Transverse colon (tissue), 4 donors: ENCODE results near the gene PTPRF. TPM values are rescaled to one million over a fixed set of nuclear protein-coding genes. Genes with fewer than 3 reads are reported as not detected.
A peak's percentile ranks its signal among the peaks of the same experiment; 100 is the strongest.

Experiments
- DNase-seq: peaks from one replicate; pipeline ENCODE4 v3.0.0-alpha.2; 2019
- H3K27ac ChIP-seq, 4 donors: fragments of 200-600 bp; sonication (generic); 2 replicates each; pipeline ENCODE4 v1.5.1; 2016 to 2018; ENCODE audit warnings: inconsistent platforms in 4 of 4
- H3K27me3 ChIP-seq: fragments of 200-600 bp; sonication (generic); 2 replicates; pipeline ENCODE4 v1.5.1; 2017; ENCODE audit warnings: inconsistent platforms
- H3K36me3 ChIP-seq, 4 donors: fragments of 200-600 bp; sonication (generic); 2 replicates each; pipeline ENCODE4 v1.5.1; 2017 to 2019; ENCODE audit warnings: inconsistent platforms in 4 of 4
- H3K4me1 ChIP-seq, 4 donors: fragments of 200-600 bp; sonication (generic); 2 replicates each; pipeline ENCODE4 v1.5.1; 2017 to 2020; ENCODE audit warnings: inconsistent platforms in 4 of 4
- H3K4me3 ChIP-seq, 4 donors: fragments of 200-600 bp; sonication (generic); 1 replicate in 1 of 4; 2 replicates in 3 of 4; pipeline versions ENCODE4 v1.5.1 to v1.6.1; 2017 to 2019; ENCODE audit warnings: inconsistent platforms in 4 of 4
- H3K9me3 ChIP-seq, 2 donors: fragments of 200-600 bp; sonication (generic); 2 replicates each; pipeline ENCODE4 v1.5.1; 2017 to 2019; ENCODE audit warnings: inconsistent platforms in 2 of 2
- EP300 ChIP-seq: sonication (generic); formaldehyde crosslinking; IDR thresholded peaks from one replicate; pipeline ENCODE4 v1.6.1; 2017; ENCODE audit warnings: antibody characterized with exemption, low read depth
- POLR2A ChIP-seq: fragments of 450-650 bp; IDR thresholded peaks from one replicate; pipeline ENCODE4 v1.6.1; 2016; ENCODE audit warnings: antibody characterized with exemption, mild to moderate bottlenecking, moderate library complexity
- POLR2AphosphoS5 ChIP-seq, 3 donors: sonication (generic); formaldehyde crosslinking; IDR thresholded peaks; one replicate each; pipeline ENCODE4 v1.6.1; 2016; ENCODE audit warnings: antibody characterized with exemption in 3 of 3
- WGBS, 2 donors: methylation state at CpG; one replicate each; pipeline ENCODE4 v1.1.5; 2018; ENCODE audit warnings: low coverage in 1 of 2; 5-methylcytosine and 5-hydroxymethylcytosine counted together
- in situ Hi-C, 4 donors: fragments of 200-750 bp; cut with MboI; loops; one replicate each; pipeline versions ENCODE4 v1.15.0 to v1.15.1; 2017; ENCODE audit warnings: low sequenced_read_pairs in 3 of 4, low pct_ligation_motif_present in 1 of 4, low pct_unique_long_range_greater_than_20kb in 1 of 4
- intact Hi-C: fragments of 100-400 bp; cut with DNase I; formaldehyde crosslinking; loops from one replicate; pipeline ENCODE4 v1.15.1; 2023; ENCODE audit warnings: low total_unique reads
- total RNA-seq, 4 donors: library from RNA; depleted of rRNA; stranded (reverse); fragments of >200 nt; gene quantifications; one replicate each; pipeline ENCODE4 v1.1.0, GENCODE V29; 2016
- TF ChIP-seq, protein P1 (sequence below), 5 experiments: fragments of 200-600 bp in 3 of 5; fragments of 450-650 bp in 2 of 5; sonication (generic) in 3 of 5; IDR thresholded peaks; 1 replicate in 2 of 5; 2 replicates in 3 of 5; pipeline ENCODE4 v1.5.1; 2016 to 2017; ENCODE audit warnings: antibody characterized with exemption in 5 of 5, inconsistent platforms in 3 of 5, mild to moderate bottlenecking in 2 of 5, moderate library complexity in 1 of 5

Gene PTPRF
- total RNA-seq, 4 donors from 2014 or later = 278 to 549 (median 404) TPM

- H3K4me3 ChIP-seq = no peak overlapping the region
- TF ChIP-seq, protein P1, sequence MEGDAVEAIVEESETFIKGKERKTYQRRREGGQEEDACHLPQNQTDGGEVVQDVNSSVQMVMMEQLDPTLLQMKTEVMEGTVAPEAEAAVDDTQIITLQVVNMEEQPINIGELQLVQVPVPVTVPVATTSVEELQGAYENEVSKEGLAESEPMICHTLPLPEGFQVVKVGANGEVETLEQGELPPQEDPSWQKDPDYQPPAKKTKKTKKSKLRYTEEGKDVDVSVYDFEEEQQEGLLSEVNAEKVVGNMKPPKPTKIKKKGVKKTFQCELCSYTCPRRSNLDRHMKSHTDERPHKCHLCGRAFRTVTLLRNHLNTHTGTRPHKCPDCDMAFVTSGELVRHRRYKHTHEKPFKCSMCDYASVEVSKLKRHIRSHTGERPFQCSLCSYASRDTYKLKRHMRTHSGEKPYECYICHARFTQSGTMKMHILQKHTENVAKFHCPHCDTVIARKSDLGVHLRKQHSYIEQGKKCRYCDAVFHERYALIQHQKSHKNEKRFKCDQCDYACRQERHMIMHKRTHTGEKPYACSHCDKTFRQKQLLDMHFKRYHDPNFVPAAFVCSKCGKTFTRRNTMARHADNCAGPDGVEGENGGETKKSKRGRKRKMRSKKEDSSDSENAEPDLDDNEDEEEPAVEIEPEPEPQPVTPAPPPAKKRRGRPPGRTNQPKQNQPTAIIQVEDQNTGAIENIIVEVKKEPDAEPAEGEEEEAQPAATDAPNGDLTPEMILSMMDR (IDR thresholded peaks at IDR 0.05) = no peak
- no peak for TF ChIP-seq POLR2A
- no peak for TF ChIP-seq EP300
Measured at GRCh38 chr1:43543567-43543966, 12.9 kb downstream of the PTPRF start.

GRCh38 chr1:43545339-43545694 is 14.6 kb downstream of the PTPRF start:
- WGBS, 2 donors = 60 to 63% methylated on average over 2 to 12 of the region's 12 CpGs
- no peak for TF ChIP-seq EP300
- no peak for TF ChIP-seq POLR2AphosphoS5 (IDR thresholded peaks at IDR 0.05)
- TF ChIP-seq, protein P1 (IDR thresholded peaks at IDR 0.05) = no peak
- no peak for TF ChIP-seq POLR2A
- in situ Hi-C loops = loop anchor here in 1 of 4 donors (25.0 kb wide), 1 partner anchor 392 kb away; the partner anchor contains the start of genes ARTN and IPO13
- Histone ChIP-seq H3K36me3 (no peaks in the 10 kb centered on the region), H3K4me3 (no peak overlapping the region), H3K4me1 (peaks cover 81 to 98% (median 96%) of the 10 kb centered on the region in 4 donors), H3K27ac (peak overlapping the region; percentile 82 to 94 (median 90)), H3K27me3 (no peaks in the 10 kb centered on the region), H3K9me3 (no peaks in the 10 kb centered on the region)
- DNase-seq = no peak
- intact Hi-C loops = no loop called here

More at GRCh38 chr1:43543567-43543966, 12.9 kb downstream of the PTPRF start:
- in situ Hi-C loops (loop anchor here in 1 of 4 donors (25.0 kb wide), 1 partner anchor 394 kb away; the partner anchor contains the start of genes ARTN and IPO13), intact Hi-C loops (no loop called here)
- Histone ChIP-seq H3K4me1 (peaks cover 68 to 87% (median 80%) of the 10 kb centered on the region in 4 donors), H3K9me3 (no peaks in the 10 kb centered on the region), H3K27me3 (no peaks in the 10 kb centered on the region), H3K27ac (peak overlapping the region; percentile 82 to 94 (median 90)), H3K36me3 (no peaks in the 10 kb centered on the region)
- no peak for DNase-seq
- 87 to 100% methylated on average over 1 to 8 of the region's 8 CpGs for WGBS, 2 donors

DNA sequence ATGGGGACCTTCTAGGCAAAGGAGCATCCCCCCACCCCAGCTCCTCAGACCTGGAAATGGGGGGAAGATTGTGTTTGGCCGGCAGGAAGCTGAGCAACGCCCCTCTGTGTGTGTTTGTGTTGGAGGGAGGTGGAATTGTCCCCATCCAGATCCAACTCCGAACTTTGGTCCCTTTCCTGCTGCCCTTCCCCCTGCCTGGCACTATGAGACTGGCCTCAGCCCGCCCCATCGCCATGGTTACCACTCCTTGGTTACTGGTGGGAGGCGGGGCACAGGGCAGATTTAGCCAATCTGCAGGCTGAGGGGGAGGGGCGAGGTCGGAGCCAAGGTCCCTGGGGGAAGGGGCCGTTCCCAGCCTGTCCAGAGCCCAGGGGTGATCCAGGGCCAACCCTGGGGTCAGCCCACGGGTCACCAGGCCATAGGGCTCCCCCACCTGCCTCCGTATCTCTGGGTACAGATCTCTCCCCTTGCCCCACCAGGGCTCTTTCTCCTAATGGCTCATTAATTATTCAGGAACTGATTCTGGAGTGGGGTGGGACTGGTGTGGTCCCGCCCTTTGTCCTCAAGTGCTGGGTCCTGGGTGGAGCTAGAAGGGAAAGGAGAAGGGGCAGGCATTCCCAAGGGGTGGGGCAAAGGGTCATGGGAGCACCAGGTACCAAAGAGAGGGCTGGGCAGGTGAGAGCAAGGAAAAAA is 15.2 kb downstream of the PTPRF start:
- TF ChIP-seq POLR2AphosphoS5 (IDR thresholded peaks at IDR 0.05) (peak in 2 of 3 donors; percentile 38 to 48), POLR2A (peak; percentile 45), EP300 (peak; percentile 29)
- TF ChIP-seq, protein P1 (IDR thresholded peaks at IDR 0.05) = no peak
- H3K4me3 ChIP-seq = no peak overlapping the region
- in situ Hi-C loops (loop anchor here in 1 of 4 donors (25.0 kb wide), 1 partner anchor 391 kb away; the partner anchor contains the start of genes ARTN and IPO13), intact Hi-C loops (no loop called here)
- peak overlapping the region; percentile 82 to 94 (median 90) for H3K27ac ChIP-seq
- no peaks in the 10 kb centered on the region for H3K27me3 ChIP-seq
- 27 to 35% methylated on average over 3 to 12 of the region's 12 CpGs for whole genome bisulfite sequencing, 2 donors
- H3K36me3 ChIP-seq = no peaks in the 10 kb centered on the region
- DNase-seq = peak; percentile 96
- peaks cover 79 to 98% (median 96%) of the 10 kb centered on the region in 4 donors for H3K4me1 ChIP-seq
- no peaks in the 10 kb centered on the region for H3K9me3 ChIP-seq

GRCh38 chr1:43546388-43547100 is 15.9 kb downstream of the PTPRF start:
- H3K9me3 ChIP-seq = no peaks in the 10 kb centered on the region
- 77 to 81% methylated on average over 12 to 15 of the region's 15 CpGs for WGBS, 2 donors
- intact Hi-C loops (no loop called here), in situ Hi-C loops (loop anchor here in 1 of 4 donors (25.0 kb wide), 1 partner anchor 391 kb away; the partner anchor contains the start of genes ARTN and IPO13)
- no peaks in the 10 kb centered on the region for H3K27me3 ChIP-seq
- no peak for TF ChIP-seq POLR2AphosphoS5 (IDR thresholded peaks at IDR 0.05)
- TF ChIP-seq EP300 = no peak
- TF ChIP-seq POLR2A = no peak
- no peak overlapping the region for H3K4me3 ChIP-seq
- no peaks in the 10 kb centered on the region for H3K36me3 ChIP-seq
- H3K27ac ChIP-seq = peak overlapping the region; percentile 82 to 94 (median 90)
- peaks cover 78 to 98% (median 97%) of the 10 kb centered on the region in 4 donors for H3K4me1 ChIP-seq
- DNase-seq = no peak
